NCI-H226 (cell line): Measurements from ENCODE around the gene ARNT2.
A peak's percentile ranks its signal among the peaks of the same experiment; 100 is the strongest.

Experiments
- DNase-seq: peaks from one replicate; pipeline ENCODE4 v3.0.0-alpha.2; 2015

Gene ARNT2

GRCh38 chr15:80444680-80445251, 40.6 kb downstream of the ARNT2 start:
- no peak for DNase-seq

- no peak for DNase-seq
Observed at GRCh38 chr15:80445300-80446041, 41.3 kb downstream of the ARNT2 start.

- DNase-seq = no peak
Observed at GRCh38 chr15:80447077-80447476, 42.9 kb downstream of the ARNT2 start.

GRCh38 chr15:80449825-80450224, 45.6 kb downstream of the ARNT2 start:
- DNase-seq = no peak

- no peak for DNase-seq
Observed at GRCh38 chr15:80450811-80451321, 46.7 kb downstream of the ARNT2 start.

- DNase-seq = no peak
Observed at GRCh38 chr15:80452166-80452565, 48.0 kb downstream of the ARNT2 start.

- DNase-seq = peak; percentile 72
Observed at GRCh38 chr15:80455051-80455648, 51.0 kb downstream of the ARNT2 start.

- DNase-seq = peak; percentile 98
Observed at GRCh38 chr15:80455668-80456442, 51.7 kb downstream of the ARNT2 start.

- DNase-seq = no peak
Observed at GRCh38 chr15:80456517-80457492, 52.6 kb downstream of the ARNT2 start.

GRCh38 chr15:80457896-80458295, 53.7 kb downstream of the ARNT2 start:
- no peak for DNase-seq

- no peak for DNase-seq
Observed at GRCh38 chr15:80458580-80458979, 54.4 kb downstream of the ARNT2 start.

- DNase-seq = no peak
Observed at GRCh38 chr15:80459380-80459779, 55.2 kb downstream of the ARNT2 start.

- DNase-seq = no peak
Observed at GRCh38 chr15:80459818-80460217, 55.6 kb downstream of the ARNT2 start.

- DNase-seq = peak; percentile 100
Observed at GRCh38 chr15:80461356-80462095, 57.3 kb downstream of the ARNT2 start.

GRCh38 chr15:80462111-80462510, 57.9 kb downstream of the ARNT2 start:
- DNase-seq = no peak

GRCh38 chr15:80462836-80463512, 58.8 kb downstream of the ARNT2 start:
- DNase-seq = peak; percentile 96

GRCh38 chr15:80464951-80465625, 60.9 kb downstream of the ARNT2 start:
- DNase-seq = no peak

GRCh38 chr15:80465626-80466005, 61.4 kb downstream of the ARNT2 start:
- DNase-seq = no peak

GRCh38 chr15:80466543-80466942, 62.4 kb downstream of the ARNT2 start:
- DNase-seq = no peak

GRCh38 chr15:80467311-80467714, 63.1 kb downstream of the ARNT2 start:
- no peak for DNase-seq
